Panc1 (cell line): ENCODE measurements around the gene APBB1IP. TPM values are rescaled to one million over a fixed set of nuclear protein-coding genes. Genes with fewer than 3 reads are reported as not detected.

Source experiments
- ATAC-seq: fragments of 200-7000 bp; cut with Tn5 transposase; 2 replicates; pipeline ENCODE4 v1.9.1; 2020; ENCODE audit warnings: mild to moderate bottlenecking, moderate library complexity
- BruUV-seq: library from RNA; stranded (reverse); fragments of 400-500 nt; replicated peaks from 2 replicates; lab custom pipeline; 2021; lab: Mats Ljungman, UMichigan
- CTCF ChIA-PET: fragments of 300-600 bp; sonication (Branson Sonifier 250); formaldehyde crosslinking; loops from one replicate; lab custom pipeline; 2022; ENCODE audit warnings: antibody characterized with exemption; lab: Charles Lee
- POLR2A ChIA-PET: fragments of 300-600 bp; sonication (Branson Sonifier 250); formaldehyde crosslinking; loops from one replicate; lab custom pipeline; 2022; ENCODE audit warnings: antibody characterized with exemption; lab: Charles Lee
- DNase-seq: peaks from one replicate; pipeline ENCODE4 v3.0.0-alpha.2; 2010; ENCODE audit warnings: low read depth, low spot score
- H3K27ac ChIP-seq: 2 replicates; pipeline ENCODE4 v1.5.1; 2011; ENCODE audit warnings: mild to moderate bottlenecking, low read length, inconsistent platforms
- H3K27me3 ChIP-seq: fragments of 200-500 bp; sonication (Bioruptor generic); 2 replicates; pipeline ENCODE4 v1.6.0; 2014; ENCODE audit warnings: low read length, inconsistent platforms; ENCODE audit not compliant: control insufficient read depth, insufficient read depth
- H3K36me3 ChIP-seq: fragments of 200-500 bp; sonication (Bioruptor generic); 2 replicates; pipeline ENCODE4 v1.5.1; 2014; ENCODE audit warnings: inconsistent platforms, mild to moderate bottlenecking, low read length, moderate library complexity; ENCODE audit not compliant: control insufficient read depth, insufficient read depth
- H3K4me1 ChIP-seq: 2 replicates; pipeline ENCODE4 v1.5.1; 2011; ENCODE audit warnings: inconsistent platforms, mild to moderate bottlenecking, low read length, moderate library complexity; ENCODE audit not compliant: control insufficient read depth, insufficient read depth
- H3K4me3 ChIP-seq, 2 experiments: 2 replicates each; pipeline ENCODE4 v1.5.1; 2011 to 2012; ENCODE audit warnings: low read depth in 2 of 2, low read length in 2 of 2, mild to moderate bottlenecking in 2 of 2, inconsistent platforms in 1 of 2, moderate library complexity in 1 of 2
- H3K9me3 ChIP-seq: fragments of 200-500 bp; sonication (Bioruptor generic); 2 replicates; pipeline ENCODE4 v1.5.1; 2014; ENCODE audit warnings: low read depth, mild to moderate bottlenecking, inconsistent platforms, low read length, moderate library complexity; ENCODE audit not compliant: control insufficient read depth, insufficient read depth
- POLR2AphosphoS5 ChIP-seq: IDR thresholded peaks from 2 replicates; pipeline ENCODE4 v1.6.1; 2012; ENCODE audit warnings: mild to moderate bottlenecking, low read depth, low read length, moderate library complexity
- SIN3A ChIP-seq: IDR thresholded peaks from 2 replicates; pipeline ENCODE4 v1.6.1; 2012; ENCODE audit warnings: low read depth, mild to moderate bottlenecking, low read length, moderate library complexity, borderline replicate concordance; ENCODE audit not compliant: insufficient read depth
- TCF7L2 ChIP-seq: IDR thresholded peaks from 2 replicates; pipeline ENCODE4 v1.6.1; 2011; ENCODE audit warnings: mild to moderate bottlenecking, low read depth, low read length, inconsistent platforms
- in situ Hi-C: cut with HindIII; loops from 2 replicates; pipeline ENCODE4 v1.10.0; 2016; ENCODE audit warnings: low sequenced_read_pairs, low pct_unique_long_range_greater_than_20kb
- intact Hi-C: fragments of 100-400 bp; cut with micrococcal nuclease; formaldehyde crosslinking; loops from one replicate; pipeline ENCODE4 v1.10.0; 2022; ENCODE audit not compliant: unreplicated experiment
- total RNA-seq: library from RNA; stranded (reverse); gene quantifications from one replicate; pipeline ENCODE4 v1.2.1, GENCODE V29; 2021; ENCODE audit not compliant: unreplicated experiment
- TF ChIP-seq, protein P1 (sequence below), 2 experiments: IDR thresholded peaks; 2 replicates each; pipeline ENCODE4 v1.6.1; 2011 to 2012; ENCODE audit warnings: low read depth in 2 of 2, control low read depth in 1 of 2, low read length in 1 of 2, mild to moderate bottlenecking in 1 of 2, moderate library complexity in 1 of 2; ENCODE audit not compliant: insufficient read depth in 1 of 2
- TF ChIP-seq, protein P2 (sequence below): fragments of 450-650 bp; IDR thresholded peaks from 2 replicates; pipeline ENCODE4 v1.5.1; 2017; ENCODE audit warnings: mild to moderate bottlenecking

Gene APBB1IP
- total RNA-seq, 1 experiment from 2014 or later = 0.21 TPM

DNA sequence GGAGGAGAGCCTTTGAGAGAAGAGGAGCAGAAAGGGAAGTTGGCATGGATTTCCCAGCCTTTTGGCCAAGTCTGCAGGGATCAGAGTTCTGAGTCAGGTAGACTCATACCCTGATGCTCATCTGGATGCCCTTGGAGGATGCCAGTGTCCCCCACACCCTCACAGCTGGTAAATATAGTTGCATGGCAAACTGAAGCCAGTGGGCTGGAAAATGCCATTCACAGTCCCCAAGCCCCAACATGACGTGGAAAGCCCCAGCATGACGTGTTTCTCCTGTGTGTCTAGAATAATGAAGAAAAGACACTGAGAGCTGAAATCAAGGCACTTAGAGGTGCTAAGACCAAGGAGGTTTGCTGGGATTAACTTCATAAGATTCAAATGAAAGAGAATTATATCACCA lies 24.8 kb upstream of the APBB1IP start:
- POLR2A ChIA-PET = no interaction called here
- Histone ChIP-seq H3K27ac (no peak overlapping the region), H3K4me1 (no peaks in the 10 kb centered on the region), H3K27me3 (no peaks in the 10 kb centered on the region), H3K4me3 (no peak overlapping the region), H3K9me3 (no peaks in the 10 kb centered on the region), H3K36me3 (no peaks in the 10 kb centered on the region)
- no TSS peak for BruUV-seq
- in situ Hi-C loops = no loop called here
- CTCF ChIA-PET = no interaction called here
- TF ChIP-seq, protein P1, sequence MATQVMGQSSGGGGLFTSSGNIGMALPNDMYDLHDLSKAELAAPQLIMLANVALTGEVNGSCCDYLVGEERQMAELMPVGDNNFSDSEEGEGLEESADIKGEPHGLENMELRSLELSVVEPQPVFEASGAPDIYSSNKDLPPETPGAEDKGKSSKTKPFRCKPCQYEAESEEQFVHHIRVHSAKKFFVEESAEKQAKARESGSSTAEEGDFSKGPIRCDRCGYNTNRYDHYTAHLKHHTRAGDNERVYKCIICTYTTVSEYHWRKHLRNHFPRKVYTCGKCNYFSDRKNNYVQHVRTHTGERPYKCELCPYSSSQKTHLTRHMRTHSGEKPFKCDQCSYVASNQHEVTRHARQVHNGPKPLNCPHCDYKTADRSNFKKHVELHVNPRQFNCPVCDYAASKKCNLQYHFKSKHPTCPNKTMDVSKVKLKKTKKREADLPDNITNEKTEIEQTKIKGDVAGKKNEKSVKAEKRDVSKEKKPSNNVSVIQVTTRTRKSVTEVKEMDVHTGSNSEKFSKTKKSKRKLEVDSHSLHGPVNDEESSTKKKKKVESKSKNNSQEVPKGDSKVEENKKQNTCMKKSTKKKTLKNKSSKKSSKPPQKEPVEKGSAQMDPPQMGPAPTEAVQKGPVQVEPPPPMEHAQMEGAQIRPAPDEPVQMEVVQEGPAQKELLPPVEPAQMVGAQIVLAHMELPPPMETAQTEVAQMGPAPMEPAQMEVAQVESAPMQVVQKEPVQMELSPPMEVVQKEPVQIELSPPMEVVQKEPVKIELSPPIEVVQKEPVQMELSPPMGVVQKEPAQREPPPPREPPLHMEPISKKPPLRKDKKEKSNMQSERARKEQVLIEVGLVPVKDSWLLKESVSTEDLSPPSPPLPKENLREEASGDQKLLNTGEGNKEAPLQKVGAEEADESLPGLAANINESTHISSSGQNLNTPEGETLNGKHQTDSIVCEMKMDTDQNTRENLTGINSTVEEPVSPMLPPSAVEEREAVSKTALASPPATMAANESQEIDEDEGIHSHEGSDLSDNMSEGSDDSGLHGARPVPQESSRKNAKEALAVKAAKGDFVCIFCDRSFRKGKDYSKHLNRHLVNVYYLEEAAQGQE (IDR thresholded peaks at IDR 0.05; ENCODE audit: insufficient read depth in 1 of 2, low read depth in 2 of 2, low read length in 1 of 2) = no peak
- TF ChIP-seq TCF7L2 (no peak), SIN3A (no peak), POLR2AphosphoS5 (no peak)
- TF ChIP-seq, protein P2, sequence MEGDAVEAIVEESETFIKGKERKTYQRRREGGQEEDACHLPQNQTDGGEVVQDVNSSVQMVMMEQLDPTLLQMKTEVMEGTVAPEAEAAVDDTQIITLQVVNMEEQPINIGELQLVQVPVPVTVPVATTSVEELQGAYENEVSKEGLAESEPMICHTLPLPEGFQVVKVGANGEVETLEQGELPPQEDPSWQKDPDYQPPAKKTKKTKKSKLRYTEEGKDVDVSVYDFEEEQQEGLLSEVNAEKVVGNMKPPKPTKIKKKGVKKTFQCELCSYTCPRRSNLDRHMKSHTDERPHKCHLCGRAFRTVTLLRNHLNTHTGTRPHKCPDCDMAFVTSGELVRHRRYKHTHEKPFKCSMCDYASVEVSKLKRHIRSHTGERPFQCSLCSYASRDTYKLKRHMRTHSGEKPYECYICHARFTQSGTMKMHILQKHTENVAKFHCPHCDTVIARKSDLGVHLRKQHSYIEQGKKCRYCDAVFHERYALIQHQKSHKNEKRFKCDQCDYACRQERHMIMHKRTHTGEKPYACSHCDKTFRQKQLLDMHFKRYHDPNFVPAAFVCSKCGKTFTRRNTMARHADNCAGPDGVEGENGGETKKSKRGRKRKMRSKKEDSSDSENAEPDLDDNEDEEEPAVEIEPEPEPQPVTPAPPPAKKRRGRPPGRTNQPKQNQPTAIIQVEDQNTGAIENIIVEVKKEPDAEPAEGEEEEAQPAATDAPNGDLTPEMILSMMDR = no peak
- DNase-seq (no peak), ATAC-seq (no peak)
- intact Hi-C loops = no loop called here

DNA sequence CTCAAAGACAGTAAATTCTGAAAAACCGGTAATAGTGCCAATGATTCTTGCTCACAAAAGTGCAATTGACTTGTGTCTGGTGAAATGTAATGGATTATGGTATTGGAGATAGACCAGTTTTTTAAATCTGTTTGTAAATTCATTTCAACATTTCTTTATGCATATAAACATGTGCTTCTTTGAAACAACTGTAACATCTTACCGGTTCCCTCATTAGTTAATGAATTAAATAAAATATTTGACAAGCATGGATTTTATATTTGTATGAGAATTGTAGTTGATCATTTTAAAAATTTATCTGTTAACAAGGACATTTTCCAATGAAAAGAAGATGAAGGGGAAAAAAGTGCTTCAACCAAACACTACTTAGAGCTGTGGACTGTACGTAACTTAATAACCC lies 21.0 kb upstream of the APBB1IP start:
- Histone ChIP-seq H3K27me3 (no peaks in the 10 kb centered on the region), H3K9me3 (no peaks in the 10 kb centered on the region), H3K4me3 (no peak overlapping the region), H3K36me3 (no peaks in the 10 kb centered on the region), H3K4me1 (no peaks in the 10 kb centered on the region), H3K27ac (no peak overlapping the region)
- TF ChIP-seq, protein P1 (IDR thresholded peaks at IDR 0.05; ENCODE audit: insufficient read depth in 1 of 2, low read depth in 2 of 2, low read length in 1 of 2) = no peak
- no peak for TF ChIP-seq POLR2AphosphoS5
- no peak for TF ChIP-seq SIN3A
- TF ChIP-seq, protein P2 = no peak
- no peak for TF ChIP-seq TCF7L2
- ChIA-PET POLR2A (no interaction called here), CTCF (no interaction called here)
- BruUV-seq = no TSS peak
- ATAC-seq = no peak
- no peak for DNase-seq
- intact Hi-C loops = no loop called here
- in situ Hi-C loops = no loop called here
